Esophagus mucosa (tissue), 1 donor: ENCODE results near the gene AP5M1. TPM values are rescaled to one million over a fixed set of nuclear protein-coding genes. Genes with fewer than 3 reads are reported as not detected.
A peak's percentile ranks its signal among the peaks of the same experiment; 100 is the strongest.
"Not testable (repeated sequence)": the region's sequence is repeated elsewhere in the genome, so short reads cannot be mapped to it uniquely, and the experiment has no call there.

ENCODE experiments used
- ATAC-seq: fragments of 200-7000 bp; cut with Tn5 transposase; one replicate; pipeline ENCODE4 v1.9.1; 2020
- total RNA-seq: library from RNA; stranded (reverse); gene quantifications from one replicate; pipeline ENCODE4 v1.2.4, GENCODE V29; 2023
- donor health status: DM: yes; HTN: yes; CAD: no.

Gene AP5M1, protein sequence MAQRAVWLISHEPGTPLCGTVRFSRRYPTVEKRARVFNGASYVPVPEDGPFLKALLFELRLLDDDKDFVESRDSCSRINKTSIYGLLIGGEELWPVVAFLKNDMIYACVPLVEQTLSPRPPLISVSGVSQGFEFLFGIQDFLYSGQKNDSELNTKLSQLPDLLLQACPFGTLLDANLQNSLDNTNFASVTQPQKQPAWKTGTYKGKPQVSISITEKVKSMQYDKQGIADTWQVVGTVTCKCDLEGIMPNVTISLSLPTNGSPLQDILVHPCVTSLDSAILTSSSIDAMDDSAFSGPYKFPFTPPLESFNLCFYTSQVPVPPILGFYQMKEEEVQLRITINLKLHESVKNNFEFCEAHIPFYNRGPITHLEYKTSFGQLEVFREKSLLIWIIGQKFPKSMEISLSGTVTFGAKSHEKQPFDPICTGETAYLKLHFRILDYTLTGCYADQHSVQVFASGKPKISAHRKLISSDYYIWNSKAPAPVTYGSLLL
- total RNA-seq, result 26.6 TPM

DNA sequence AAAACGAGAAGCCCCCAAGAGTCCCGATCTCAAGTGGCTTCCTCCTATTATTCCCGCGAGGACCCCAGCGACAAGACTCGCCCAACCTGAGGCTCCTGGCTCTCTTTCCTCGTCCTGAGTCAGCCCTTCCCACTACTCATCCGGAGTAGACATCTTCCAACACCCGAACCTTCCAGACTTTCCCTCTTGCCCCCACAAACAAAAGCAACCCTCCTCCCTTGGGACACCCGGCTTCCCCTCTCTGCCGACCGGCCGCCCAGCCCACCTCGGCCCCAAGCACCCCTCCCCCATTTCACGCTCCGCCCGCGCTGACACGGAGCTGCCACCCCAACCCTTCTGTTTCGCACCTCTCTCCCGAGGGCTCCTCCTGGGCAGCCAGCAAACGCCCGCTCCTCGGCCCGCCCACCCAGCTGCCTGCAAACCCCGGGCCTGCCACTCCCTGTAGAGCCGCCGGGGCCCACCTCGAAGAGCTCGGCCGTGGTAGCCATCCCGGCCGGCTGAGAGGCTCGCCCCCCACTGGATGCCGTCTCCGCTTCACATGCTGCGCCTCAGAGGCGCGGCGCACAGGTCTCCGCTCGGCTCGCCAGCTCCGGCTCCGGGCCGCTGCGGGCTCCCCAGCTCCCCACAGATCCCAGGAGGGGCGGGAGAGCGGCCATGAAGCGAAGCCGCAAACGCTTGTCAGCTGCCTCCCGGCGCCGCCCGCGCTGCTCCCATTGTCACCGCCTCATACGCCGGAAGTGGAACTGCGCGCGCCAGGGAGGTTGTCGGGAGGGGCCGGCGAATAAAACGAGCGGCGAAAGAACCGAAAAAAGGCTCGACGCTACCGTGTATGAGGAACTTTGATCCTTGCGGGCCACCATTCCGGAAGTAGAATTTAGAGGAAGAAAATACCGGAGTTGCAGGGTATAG lies at the start of gene AP5M1, which contains the start of gene EXOC5:
Gene AP5M1 (plus strand): TSS at position 811 of the 909 bp plus-strand sequence. CDS start 344 bp downstream, outside the sequence.
Gene EXOC5 (minus strand): TSS at position 745 of the 909 bp plus-strand sequence. CDS start 257 bp downstream, at position 488.
- peak; percentile 92 for ATAC-seq

DNA sequence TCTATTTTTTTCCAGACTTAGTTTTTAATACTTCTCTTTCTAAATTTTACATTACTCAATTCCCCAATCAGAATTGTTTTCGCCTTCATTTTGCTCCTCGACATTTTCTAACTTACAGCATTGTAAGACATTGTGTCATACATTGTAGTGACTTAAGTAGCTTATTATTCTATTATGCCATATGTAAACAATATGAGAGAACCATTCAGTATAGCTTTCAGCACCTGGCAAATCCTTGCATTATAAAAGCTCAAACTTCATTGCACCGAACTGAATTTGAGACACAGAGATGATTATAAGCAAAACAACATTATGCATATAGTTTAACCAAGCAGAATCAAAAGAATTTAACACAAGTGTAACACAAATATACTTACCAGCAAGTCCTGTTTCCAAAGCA lies 46.8 kb upstream of the AP5M1 start:
- no peak for ATAC-seq

DNA sequence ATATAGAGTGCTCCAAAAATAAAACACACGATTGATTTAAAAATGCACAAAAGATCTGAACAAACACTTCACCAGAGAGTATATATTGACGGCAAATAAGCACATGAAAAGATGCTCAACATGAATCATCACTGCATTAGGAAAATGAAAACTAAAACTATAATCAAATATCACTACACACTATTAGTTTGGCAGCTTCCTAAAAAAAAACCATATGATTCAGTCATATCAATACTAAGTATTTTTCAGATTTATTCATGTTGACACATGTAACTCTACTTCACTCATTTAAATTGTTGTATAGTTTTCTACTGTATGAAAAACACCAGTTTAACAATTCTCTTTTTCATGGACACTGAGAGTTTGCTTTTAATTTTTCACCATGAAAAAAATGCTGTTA lies 41.7 kb upstream of the AP5M1 start:
- no peak for ATAC-seq

DNA sequence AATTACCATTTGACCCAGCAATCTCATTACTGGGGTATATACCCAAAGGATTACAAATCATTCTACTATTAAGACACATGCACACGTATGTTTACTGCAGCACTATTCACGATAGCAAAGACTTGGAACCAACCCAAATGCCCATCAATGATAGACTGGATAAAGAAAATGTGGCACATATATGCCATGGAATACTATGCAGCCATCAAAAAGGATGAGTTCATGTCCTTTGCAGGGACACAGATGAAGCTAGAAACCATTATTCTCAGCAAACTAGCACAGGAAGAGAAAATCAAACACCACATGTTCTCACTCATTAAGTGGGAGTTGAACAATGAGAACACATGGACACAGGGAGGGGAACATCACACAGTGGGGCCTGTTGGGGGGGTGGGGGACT lies 40.5 kb upstream of the AP5M1 start:
- ATAC-seq, result not testable (repeated sequence)

DNA sequence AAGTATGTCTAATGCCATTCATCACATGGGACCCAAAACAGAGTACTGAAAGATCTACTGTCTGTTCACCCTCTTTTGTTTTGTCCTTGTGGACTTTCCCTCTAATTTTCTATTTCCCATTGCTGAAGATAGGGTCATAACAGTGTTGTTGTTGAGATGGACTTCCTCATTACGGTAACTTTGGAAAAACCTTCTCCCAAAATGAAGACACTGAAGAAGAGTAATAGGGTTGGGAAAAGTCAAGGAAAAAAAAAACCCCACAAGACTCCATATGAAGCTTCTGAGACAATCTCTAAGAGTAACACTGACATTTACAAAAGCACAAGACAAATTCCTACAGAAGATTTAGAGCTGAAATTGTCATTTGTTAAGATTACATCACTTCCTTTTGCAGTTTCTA lies 36.8 kb upstream of the AP5M1 start:
- no peak for ATAC-seq

DNA sequence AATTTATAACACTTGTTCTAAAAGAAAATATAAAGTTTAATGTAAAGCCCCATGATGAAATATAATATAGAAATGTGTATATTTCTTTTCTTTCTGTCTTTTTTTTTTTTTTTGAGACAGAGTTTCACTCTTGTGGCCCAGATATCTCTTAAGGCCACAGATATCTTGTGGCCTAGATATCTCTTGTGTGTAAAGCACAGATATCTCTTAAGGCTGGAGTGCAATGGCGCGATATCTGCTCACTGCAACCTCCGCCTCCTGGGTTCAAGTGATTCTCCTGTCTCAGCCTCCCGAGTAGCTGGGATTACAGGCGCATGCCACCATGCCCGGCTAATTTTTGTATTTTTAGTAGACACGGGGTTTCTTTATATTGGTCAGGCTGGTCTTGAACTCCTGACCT lies 28.7 kb upstream of the AP5M1 start:
- not testable (repeated sequence) for ATAC-seq

DNA sequence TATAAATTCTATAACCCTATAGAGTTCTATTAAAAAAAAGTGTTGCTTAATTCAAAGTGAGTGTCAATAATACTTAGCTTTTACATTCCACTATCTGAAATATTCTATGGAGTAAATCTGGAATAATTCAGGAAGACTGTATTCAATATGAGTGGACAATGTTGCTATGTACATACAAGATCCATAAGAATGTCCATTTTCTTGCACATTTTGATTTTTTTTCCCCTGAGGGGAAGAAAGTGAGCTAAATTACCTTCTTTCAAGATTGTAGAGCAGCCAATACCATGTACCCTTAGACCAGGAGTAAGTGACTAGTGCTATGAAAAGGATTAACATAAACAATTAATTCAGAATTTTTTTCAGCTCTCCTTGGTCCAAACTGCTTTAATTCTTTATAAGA lies 25.5 kb upstream of the AP5M1 start:
- ATAC-seq, result no peak

DNA sequence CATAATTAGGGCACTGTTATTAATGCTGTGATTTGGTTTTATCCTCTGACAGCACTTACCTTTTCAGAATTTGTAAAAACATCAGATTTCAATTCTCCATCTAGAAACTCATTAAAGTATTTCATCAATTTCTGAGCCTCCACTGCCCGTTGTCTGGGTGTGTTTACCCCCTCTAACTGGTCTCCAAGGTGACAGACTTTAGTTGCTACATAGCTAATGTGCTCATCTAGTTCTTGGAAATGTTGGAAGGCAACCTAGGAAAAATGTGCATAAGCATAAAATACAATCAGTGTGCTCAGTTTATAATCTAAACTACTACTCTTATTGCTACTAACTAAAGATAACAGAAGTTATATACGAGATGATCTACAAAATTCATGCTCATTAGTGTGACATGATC lies 24.7 kb upstream of the AP5M1 start:
- ATAC-seq, result no peak

DNA sequence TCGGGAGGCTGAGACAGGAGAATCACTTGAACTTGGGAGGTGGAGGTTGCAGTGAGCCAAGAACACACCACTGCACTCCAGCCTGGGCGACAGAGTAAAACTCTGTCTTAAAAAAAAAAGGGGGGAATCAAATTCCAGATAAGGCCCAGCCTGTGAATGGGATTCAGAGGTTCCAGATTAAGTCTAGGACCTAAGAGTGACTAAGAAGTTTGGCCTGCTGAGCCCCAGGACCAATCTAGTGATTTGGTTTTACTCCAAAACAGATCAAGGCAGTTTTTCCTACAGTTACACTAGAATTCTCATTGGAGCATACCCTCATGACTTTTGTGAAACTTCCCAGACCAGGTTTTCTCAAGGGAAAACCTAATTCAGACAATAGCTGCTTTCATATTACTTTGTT lies 22.8 kb upstream of the AP5M1 start:
- no peak for ATAC-seq

DNA sequence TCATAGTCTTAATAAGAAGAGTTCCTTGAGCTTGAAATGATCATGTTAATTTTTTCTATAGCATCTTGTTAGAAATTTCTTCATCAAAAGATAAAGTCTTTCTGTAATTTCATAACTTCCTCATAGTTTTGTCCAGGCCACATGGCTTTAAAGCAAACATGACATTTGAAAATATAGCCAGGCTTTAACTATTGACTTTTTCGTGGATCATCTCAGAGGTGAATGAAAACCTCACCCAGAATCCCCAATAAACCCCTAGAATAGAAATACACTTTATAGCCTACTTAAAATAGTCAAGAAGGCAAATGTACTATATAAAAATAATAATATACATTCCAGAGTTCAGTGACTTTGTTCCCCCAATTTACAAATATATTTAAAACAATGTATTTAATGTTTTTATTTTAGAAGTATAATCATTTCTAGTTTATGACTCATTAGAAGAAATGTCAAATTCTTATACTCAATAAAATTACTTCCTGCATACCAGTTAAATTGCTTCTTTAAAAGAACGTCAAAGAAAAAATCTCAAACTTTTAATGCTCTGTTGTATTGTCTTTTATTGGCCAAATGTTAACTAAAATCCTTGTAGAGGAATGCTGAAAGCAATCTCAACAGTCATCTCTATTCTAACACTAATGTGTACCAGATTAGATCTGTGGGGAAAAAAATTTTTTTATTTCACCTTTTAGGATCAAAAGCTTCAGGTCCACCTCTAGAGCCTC lies 21.7 kb upstream of the AP5M1 start:
- no peak for ATAC-seq

DNA sequence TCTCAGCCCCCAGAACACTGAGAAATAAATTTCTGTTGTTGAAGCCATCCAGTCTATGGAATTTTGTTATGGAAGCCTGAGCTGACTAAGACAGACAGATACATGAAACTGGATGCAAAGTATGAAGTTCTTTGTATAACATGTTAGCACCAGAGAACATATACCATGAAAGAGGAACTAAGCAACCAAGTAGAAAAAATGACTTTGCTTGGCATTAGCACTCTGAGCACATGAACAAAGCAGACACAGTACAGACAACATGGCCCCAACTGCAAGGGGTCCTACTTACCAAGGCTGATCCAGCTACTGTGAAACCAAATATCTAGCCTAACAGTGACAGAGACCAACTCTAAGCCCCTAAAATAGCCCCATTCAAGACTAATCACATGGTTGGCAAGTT lies 13.9 kb upstream of the AP5M1 start:
- ATAC-seq, result no peak

DNA sequence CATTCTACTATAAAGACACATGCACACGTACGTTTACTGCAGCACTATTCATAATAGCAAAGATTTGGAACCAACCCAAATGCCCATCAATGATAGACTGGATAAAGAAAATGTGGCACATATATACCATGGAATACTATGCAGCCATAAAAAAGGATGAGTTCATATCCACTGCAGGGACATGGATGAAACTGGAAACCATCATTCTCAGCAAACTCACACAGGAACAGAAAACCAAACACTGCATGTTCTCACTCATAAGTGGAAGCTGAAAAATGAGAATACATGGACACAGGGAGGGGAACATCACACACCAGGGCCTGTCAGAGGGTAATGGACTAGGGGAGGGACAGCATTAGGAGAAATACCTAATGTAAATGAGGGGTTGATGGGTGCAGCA lies 10.6 kb upstream of the AP5M1 start:
- ATAC-seq, result not testable (repeated sequence)

DNA sequence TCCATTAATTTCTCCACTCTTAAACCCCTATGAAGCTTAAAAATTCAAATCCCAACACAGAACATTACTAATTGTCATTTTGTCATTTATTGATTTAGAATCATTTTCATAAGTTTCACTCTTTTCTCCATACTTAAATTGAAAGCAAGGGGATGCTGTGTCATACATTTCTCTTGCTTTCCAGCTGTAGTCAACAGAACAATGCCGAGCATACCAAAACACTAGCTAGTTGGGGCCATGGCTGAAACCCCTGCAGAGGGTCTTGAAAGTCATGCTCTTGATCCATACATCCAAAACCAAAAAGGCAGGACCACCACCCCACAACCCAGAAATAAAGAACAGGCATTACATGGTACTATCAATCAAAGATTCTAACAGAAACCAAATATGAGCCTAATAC lies 9.1 kb upstream of the AP5M1 start:
- no peak for ATAC-seq

DNA sequence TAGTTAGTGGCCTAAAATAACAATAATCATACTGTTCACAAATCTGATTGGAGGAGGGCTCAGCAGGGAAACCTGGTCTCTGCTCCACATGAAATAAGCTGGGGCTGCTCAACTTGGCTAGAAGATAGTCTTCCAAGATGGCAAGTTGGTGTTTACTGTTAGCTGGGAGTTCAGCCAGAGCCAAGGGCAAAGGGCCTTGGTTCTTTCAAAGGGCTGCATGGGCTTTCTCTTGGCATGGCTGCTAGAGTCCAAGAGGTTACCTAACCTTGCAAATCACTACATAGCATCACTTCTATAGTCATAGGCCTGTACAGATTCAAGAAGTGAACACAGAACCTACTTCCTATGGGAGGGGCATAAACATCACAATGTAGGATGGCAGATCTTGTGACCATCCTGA lies 7.2 kb upstream of the AP5M1 start:
- ATAC-seq, result no peak

DNA sequence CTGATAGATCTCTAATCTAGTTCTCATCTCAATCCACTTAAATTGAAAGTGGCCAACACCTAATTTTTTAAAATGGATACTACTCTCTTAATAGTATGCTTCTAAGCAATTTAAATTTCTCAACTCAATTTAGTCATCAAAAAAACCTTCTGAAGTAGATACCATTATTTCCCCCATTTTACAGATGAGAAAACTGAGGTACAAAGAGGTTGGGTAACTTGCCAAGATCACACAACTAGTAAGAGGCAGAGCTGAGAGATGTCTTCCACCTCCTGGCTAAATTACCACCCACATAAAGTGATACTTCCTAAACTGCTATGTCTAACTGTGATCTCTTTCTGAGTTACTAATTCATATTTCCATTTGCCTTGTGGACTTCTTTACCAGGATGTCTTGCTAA lies 6.7 kb upstream of the AP5M1 start:
- no peak for ATAC-seq

DNA sequence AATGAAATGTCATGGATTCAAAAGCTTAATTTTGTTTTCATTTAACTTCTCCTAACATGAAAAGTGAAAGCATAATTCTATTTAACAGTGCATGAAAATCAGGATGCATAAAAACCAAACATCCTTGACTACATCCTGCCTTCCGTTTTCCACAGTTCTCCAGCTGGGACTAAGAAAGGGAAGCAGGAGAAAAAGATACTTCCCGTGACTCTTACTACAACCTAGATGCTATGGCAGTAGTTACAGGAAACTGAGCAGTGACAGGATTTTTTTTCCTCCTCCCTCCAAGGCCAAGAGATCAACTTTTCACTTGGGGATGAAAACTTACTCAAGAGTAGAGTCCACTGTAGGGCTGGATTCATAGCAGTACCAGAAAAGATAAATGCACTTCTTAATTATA lies 2.7 kb upstream of the AP5M1 start:
- ATAC-seq, result no peak

DNA sequence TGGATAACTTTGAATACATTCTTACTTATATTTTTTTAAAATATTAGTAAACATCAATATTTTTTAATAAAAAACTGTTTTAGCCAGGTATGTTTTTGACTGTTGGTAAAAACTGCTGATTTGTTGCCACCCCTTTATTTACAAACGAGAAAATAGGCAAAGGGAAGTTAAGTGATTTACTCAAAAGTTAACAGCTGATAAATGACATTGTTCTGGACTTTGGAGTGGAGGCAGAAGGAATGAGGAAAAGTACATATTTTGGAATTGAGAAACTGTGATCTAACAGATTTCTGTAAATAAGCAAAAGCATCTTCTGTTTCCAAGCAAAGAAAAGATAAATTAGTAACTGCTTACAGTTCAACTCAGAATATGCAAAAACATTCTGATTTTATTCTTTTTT lies 4.5 kb downstream of the AP5M1 start:
- ATAC-seq, result no peak

DNA sequence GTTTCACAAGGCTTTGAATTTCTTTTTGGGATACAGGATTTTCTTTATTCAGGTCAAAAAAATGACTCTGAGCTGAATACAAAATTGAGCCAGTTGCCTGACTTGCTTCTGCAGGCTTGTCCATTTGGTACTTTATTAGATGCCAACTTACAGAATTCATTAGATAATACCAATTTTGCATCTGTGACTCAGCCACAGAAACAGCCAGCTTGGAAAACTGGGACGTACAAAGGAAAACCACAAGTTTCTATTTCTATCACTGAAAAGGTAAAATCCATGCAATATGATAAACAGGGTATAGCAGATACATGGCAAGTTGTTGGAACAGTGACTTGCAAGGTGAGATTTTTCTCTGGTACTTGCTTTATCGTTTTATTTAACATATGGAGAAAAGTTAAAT lies 5.8 kb downstream of the AP5M1 start:
- no peak for ATAC-seq

DNA sequence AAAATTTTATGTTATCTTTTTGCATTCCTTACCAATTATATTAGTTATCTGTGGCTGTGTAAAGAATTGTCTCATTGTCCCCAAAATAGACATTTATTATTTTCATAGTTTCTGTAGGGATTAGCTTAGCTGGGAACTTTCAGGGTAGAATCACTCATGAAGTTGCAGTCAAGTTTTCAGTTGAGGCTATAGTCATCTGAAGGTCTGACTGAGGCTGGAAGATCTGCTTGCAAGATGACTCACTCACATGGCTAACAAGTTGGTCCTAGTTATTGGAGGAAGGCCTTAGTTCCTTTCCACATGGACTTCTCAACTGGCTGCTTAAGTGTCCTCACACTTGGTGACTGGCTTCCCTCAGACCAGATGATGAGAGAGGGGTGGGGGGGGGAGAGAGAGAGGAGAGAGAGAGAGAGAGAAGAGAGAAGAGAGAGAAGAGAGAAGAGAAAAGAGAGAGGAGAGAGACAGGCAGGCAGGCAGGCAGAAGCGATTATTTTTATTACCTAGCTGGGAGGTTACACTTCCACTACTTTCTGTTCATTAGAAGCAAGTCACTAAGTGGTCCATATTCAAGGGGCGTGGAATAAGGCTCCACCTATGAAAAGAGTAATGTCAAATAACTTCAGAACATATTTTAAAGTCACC lies 6.4 kb downstream of the AP5M1 start:
- no peak for ATAC-seq

DNA sequence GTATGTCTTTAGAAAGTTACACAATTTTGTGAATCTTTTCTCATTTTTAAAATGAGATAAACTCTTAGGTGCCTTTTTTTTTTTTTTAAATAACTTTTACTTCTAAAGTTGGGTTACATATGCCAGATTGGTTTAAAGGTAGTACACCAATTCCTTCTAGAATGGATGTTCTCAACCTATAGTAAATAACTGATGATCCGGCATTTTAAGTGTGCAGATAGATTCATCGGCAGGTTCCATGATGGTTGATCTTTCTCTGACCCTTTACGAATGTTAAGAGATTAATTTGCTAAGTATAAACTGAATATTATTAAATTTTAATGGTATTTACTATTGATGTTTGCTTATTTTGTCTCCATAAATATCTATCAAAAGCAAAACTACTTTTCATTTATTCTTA lies 8.3 kb downstream of the AP5M1 start:
- ATAC-seq, result no peak

DNA sequence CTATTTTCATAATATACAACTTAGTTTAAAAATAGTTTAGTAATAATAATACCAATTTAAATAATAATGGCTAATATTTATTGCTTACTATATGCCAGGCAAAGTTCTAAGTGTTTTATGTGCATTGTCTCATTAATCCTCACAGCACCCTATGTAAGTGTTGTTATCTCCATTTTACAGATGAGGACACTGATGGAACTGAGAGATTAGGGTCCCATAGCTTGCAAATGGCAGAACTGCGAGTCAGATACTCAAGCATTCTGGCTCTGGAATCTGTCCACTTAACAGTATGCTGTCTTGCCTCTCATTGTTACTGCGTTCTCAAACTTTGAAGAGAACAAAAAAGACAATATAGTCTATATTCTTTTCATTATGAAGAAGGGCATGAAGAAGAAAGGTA lies 19.0 kb downstream of the AP5M1 start:
- ATAC-seq, result no peak

DNA sequence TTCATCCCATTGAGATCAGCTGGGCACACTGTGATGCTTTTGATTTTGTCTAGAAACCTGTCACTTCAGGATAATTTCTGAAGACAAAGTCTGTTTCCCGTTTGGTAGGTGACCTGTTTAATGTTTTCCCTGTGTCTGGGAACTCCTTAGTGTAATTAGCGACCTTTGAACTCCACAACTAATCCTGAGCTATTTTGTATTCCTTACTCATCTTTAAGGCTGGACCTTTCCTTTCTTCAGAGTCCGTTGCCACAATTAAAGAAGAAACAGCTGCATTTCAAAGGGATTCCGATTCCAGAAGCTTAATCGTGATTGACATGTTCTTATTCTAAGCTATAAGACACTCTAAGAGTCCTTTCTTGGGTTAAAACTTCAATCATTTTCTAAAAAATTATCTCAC lies 22.0 kb downstream of the AP5M1 start:
- no peak for ATAC-seq
